ENCODE data around the gene AGAP3.

Gene AGAP3

GRCh38 chr7:151185762-151186639 lies 99.7 kb downstream of the AGAP3 start:
- DNase-seq (ENCODE audit: low read depth): no peak
- TF ChIP-seq CTCF (conservative IDR thresholded peaks at IDR 0.05; ENCODE audit: low read depth, low read length): no peak
- H3K4me3 ChIP-seq (ENCODE audit: low read depth, low read length): no peak overlapping the region

DNA sequence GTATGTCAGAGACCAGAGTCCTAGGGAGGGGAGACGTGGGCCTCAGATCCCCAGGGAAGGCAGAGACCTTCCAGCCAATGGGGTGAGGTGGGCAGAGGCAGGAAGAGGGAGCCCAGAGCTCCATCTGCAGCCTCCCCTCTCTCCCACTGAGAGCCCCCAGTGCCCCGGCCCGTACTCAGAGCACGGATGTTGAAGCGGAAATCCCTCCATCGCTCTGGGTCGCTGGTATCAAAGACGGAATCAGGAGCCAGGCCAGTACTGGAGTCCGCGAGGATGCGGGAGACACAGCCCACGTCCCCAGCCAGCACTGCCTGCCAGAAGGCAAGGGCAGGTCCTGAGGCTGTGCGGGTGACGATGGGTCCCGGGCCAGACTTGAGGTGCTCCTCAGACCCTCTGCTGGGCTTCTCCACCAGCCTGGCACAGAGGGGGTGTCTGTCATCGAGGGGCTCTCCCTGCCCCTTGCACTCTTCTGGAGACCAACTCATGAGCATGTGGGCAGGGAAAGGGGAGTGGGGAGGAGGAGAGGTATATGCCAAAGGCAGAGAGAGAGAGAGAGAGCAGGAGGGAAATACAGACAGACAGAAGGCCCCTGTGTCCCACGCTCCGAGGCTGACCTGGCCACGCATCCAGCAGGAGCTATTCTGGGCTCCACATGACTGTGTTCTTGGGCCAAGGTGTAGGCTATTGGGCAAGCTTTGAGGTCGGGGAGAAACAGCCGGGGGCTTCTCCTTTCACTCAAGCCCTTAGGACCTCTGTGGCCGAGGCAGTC lies 100.5 kb downstream of the AGAP3 start, which contains the start of gene ASB10:
ASB10 (minus strand) TSS at position 611 of the 769 bp plus-strand sequence; CDS start at position 491, 120 bp downstream.
- H3K4me3 ChIP-seq (ENCODE audit: low read depth, low read length): no peak within 1 kb of the TSS
- TF ChIP-seq CTCF (conservative IDR thresholded peaks at IDR 0.05; ENCODE audit: low read depth, low read length): no peak
- DNase-seq (ENCODE audit: low read depth): no peak

GRCh38 chr7:151187409-151188251 lies 101.4 kb downstream of the AGAP3 start:
- TF ChIP-seq CTCF (conservative IDR thresholded peaks at IDR 0.05; ENCODE audit: low read depth, low read length): no peak
- no peak overlapping the region for H3K4me3 ChIP-seq (ENCODE audit: low read depth, low read length)
- no peak for DNase-seq (ENCODE audit: low read depth)

DNA sequence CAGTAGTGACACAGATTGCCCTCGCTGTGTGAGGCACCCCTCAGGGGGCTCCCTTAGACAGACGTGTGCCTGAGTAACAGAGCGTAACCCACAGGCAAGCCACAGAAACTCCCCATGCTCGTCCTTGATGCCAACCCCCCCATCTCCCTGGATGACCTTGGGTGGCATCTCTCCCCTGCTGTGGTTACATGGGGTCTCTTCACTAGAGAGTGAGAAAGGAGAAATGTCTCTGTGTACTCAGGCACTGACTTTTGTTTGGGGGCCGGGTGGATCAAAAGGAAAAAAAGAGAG lies 101.9 kb downstream of the AGAP3 start:
- DNase-seq (ENCODE audit: low read depth): no peak
- H3K4me3 ChIP-seq (ENCODE audit: low read depth, low read length): no peak overlapping the region
- no peak for TF ChIP-seq CTCF (conservative IDR thresholded peaks at IDR 0.05; ENCODE audit: low read depth, low read length)

DNA sequence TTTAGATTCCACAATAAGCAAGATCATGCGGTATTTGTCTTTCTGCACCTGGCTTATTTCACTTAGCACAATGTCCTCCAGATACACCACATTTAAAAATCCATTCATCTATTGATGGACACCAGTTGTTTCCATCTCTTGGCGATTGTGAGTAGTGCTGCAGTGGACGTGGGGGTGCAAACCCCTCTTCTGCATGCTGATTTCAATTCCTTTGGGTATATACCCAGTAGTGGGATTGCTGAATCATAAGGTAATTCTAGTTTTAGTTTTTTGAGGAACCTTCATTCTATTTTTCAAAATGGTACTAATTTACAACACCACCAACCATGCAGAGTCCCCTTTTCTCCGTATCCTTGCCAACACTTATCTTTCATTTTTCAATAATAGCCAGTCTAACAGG lies 102.8 kb downstream of the AGAP3 start:
- TF ChIP-seq CTCF (conservative IDR thresholded peaks at IDR 0.05; ENCODE audit: low read depth, low read length): no peak
- no peak for DNase-seq (ENCODE audit: low read depth)
- H3K4me3 ChIP-seq (ENCODE audit: low read depth, low read length): no peak overlapping the region

DNA sequence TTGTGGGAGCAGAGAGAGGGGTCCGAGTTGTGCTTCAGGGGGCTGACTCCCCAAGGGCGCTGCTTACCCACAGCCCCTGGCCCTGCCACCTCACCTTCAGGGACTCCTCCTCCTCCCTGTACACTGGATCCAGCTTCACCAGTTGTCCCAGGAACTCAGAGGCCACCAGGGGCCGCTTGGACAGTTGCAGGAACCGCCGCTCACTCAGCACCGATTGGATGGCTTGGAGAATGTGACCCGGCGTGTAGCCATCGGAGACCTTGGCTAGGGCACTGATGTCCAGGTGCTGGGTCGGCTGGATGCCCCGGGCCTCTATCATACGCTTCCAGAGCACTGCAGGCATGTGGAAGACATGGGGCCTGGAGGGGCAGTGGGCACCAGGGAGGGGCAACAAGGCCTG lies 105.3 kb downstream of the AGAP3 start:
- no peak for DNase-seq (ENCODE audit: low read depth)
- no peak for TF ChIP-seq CTCF (conservative IDR thresholded peaks at IDR 0.05; ENCODE audit: low read depth, low read length)
- H3K4me3 ChIP-seq (ENCODE audit: low read depth, low read length): no peak overlapping the region

Measured in choroid plexus epithelial cell (primary cell).